Activated effector memory CD4-positive, alpha-beta T cell treated with anti-CD3 and anti-CD28 coated beads, Interleukin-2, amount 50 U/mL, for 16 hours (primary cell): Measurements from ENCODE around the gene KREMEN1.
"Not testable (repeated sequence)": the region's sequence is repeated elsewhere in the genome, so short reads cannot be mapped to it uniquely, and the experiment has no call there.

Experiments used
- DNase-seq: peaks from one replicate; pipeline ENCODE4 v3.0.0-alpha.2; 2020

The KREMEN1 gene

DNA sequence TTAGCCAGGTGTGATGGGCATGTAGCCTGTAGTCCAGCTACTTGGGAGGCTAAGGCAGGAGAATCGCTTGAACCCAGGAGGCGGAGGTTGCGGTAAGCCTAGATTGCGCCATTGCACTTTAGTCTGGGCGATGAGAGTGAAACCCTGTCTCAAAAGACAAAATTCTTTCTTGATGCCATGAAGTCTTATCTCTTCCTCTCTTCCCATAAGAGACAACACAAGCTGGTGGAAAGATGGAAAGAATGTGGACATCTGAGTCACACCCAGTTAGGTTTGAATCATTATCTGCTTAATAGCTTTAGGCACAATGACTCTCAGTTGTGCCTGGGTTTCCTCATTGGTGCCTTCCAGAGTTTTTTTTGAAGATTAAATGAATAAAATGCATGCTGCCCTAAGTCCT lies 35.3 kb downstream of the KREMEN1 start:
- DNase-seq: no peak

DNA sequence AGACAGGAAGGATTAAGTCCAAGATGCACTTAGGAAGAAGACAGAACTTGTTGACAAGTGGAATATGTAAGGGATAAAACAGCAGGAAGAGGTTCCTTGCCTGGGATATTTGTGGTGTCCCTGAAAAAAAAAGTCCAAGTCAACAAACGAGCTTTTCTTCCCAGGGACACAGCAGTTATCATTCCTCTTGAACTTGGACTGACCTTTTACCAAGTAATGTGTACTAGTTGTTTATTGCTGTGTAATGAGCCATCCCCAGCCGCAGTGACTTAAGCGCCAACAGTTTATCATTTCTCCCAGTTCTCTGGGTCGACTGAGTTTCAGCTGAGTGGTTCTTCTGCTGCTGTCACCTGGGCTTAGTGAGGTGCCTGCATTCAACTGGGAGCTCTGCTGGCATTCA lies 37.0 kb downstream of the KREMEN1 start:
- no peak for DNase-seq

DNA sequence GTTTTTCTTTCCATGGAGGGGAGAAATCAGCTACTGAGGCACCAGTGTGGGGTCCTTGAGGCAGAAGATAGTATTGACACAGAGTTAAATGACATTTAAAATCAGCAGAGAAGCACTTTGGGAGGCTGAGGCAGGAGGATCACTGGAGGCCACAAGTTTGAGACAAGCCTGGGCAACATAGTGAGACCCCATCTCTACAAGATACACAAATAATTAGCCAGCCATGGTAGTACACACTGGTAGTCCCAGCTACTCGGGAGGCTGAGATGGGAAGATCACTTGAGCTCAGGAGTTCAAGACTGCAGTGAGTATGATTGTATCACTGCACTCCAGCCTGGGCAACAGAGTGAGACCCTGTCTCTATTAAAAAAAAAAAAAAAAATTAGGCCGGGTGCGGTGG lies 38.1 kb downstream of the KREMEN1 start:
- DNase-seq: no peak

DNA sequence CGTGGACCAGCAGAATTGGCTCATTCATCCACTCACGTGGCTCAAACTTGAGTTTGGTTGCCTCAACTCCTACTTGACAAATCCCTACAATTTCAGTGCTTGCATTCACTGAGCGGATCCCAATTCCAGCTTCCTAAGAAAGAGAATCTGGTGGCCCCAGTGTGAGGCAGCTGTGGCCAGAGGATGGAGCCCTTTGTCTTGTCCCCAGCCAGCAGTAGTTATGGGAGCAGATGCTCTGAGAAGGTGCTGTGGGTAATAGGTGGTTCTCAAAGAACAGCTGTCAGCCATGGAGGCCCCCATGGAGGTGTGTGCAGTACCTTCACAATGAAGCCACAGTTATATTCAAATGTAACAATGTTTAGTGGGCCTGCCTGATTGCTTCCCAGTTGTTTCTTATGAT lies 39.3 kb downstream of the KREMEN1 start:
- no peak for DNase-seq

DNA sequence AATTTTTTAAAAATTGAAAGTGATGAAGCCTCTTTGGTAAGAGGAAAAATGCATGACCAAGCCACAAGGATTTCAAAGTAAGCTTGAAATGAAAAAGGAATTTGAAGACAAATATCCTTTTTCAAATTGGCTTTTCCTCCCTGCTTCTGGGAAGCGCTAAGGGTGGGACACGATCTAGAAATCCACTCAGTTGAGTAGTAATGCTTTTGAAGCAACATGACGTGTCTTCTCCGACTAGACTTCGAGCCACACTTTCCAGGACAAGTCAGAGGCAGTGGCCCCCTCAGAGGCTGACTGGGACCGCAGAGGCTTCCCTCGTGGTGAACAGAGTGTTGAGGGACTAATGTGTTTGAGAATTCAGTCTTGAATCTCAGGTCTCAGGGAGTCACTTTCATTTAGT lies 39.8 kb downstream of the KREMEN1 start:
- no peak for DNase-seq

DNA sequence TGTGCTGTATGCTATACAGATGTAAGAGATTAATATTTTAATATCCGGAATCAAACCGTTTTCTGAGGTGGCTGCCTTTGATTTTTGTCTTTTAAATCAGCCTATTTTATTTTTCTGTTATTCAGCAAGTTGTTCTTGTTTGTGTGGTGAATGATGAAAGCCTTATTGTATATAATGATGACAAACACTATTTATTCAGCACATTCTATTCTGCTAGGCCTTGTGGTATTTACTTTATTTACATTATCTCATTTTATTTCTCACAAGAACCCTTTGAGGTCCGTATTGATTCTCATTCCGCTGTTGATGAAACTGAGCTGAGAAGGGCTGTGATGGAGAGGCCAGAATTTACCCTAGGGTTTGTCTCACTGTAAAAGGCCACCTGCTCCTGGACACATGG lies 40.5 kb downstream of the KREMEN1 start:
- DNase-seq: no peak

DNA sequence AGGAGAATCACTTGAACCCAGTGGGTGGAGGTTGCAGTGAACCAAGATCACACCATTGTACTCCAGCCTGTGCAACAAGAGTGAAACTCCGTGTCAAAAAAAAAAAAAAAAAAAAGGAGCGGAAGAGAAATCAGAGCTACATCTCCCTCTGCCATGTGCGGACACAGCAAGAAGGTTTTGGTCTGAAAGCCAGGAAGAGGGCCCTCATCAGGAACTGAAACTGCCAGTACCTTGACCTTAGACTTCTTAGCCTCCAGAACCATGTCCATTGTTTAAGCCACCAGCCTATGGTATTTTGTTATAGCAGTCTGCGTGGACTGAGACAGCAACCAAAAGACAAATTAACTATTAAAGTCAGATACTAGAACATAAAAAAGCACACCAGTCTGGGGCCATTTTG lies 41.6 kb downstream of the KREMEN1 start:
- no peak for DNase-seq

DNA sequence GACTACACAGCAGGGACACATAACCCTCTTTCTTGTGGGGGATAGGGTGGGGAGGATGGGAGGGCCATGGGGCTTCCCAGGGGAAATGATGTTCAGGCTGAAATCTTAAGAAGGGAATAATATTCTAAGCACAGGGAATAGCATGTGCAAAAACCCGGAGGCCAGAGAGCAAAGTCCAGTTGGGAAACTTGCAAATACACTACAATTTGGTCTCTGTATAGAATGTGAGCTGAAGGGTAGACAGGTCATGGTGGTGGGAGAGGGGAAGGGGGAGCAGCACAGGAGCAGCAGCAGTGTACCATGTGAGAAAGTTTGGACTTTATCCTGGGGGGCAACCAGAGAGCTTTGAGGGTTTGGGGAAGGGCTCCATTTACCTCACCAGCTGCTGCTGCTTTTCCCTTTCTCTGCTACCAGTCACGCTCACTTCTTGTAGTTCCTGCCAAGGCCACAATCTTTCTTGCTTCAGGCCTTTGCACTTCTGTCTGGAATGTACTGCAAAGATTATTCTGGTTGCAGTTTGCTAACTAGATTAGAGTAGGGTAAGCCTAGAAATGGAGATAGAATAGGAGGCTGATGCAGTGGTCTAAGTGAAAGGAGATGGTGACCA lies 43.0 kb downstream of the KREMEN1 start:
- DNase-seq: no peak

DNA sequence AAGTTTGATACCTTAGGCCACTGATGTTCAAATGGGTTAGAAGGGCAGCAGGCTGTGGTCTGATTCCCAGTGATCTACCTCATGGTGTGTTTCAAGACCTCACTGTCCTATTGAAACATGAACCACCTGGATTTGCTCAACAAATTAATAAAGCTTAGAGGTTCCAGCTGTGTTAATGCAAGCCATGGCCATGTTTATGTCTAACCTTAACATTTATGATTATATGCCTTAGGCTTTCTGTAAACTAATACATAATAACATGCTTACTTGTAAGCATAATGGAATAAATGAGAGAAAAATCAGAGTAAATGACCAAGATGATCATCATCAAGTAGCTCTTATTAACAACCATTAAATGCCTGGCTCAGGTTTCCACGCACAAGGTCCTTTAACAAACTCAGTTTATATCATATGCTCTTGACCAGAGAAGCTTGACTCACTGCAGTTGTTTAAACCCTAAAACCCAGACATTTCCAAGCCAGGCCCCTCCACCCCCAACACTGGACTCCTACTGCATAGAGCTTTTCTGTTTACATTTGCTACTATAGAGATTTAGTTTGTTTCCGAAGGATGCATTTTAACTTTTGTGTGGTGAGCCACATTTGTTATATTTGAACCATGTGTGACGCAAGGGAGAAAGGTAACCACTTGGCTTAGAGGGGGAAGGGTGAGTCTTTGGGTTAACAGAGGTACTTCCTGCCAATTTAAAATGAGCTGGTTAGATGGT lies 43.7 kb downstream of the KREMEN1 start:
- no peak for DNase-seq

DNA sequence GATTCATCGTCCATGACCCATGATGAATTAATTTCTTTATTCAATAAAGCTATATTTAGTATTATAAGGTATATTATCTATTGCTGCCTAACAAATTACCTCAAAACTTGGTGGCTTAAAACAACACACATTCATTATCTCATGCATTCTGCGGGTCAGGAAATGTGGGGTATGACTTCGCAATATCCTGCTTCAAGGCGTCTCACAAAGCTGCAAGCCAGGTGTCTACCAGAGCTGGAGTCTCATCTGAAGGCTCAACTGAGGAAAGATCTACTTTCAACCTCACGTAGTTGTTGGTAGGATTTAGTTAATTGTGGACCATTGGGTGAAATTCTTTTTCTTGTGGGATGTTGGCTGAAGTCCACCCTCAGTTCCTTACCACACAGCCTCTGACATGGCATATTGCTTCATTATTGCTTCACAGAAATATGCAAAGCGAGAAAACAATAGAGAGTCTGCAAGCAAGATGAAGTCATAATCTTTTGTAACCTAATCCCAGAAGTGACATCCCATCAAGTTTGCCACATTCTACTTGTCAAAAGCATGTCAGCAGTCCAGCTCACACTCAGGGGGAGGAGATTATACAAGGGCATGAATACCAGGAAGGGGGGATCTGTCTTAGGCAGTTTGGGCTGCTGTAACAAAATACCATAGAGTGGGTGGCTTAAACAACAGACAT lies 45.1 kb downstream of the KREMEN1 start:
- DNase-seq: no peak

DNA sequence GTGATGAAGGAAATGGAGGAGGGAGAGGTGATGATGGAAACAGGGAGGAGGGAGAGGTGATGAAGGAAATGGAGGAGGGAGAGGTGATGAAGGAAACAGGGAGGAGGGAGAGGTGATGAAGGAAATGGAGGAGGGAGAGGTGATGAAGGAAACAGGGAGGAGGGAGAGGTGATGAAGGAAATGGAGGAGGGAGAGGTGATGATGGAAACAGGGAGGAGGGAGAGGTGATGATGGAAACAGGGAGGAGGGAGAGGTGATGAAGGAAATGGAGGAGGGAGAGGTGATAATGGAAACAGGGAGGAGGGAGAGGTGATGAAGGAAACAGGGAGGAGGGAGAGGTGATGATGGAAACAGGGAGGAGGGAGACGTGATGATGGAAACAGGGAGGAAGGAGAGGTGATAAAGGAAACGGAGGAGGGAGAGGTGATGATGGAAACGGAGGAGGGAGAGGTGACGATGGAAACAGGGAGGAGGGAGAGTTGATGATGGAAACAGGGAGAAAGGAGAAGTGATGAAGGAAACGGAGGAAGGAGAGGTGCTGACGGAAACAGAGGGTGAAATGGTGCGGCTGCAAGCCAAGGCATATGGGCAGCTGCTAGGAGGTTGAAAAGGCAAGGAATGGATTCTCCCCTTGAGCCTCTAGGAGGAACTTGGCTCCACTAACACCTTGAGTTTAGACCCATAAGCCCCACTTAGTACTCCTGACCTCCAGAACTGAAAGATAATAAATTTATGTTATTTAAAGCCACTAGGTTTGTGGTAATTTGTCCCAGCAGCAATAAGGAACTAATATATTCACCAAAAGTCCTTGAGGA lies 47.5 kb downstream of the KREMEN1 start:
- DNase-seq: not testable (repeated sequence)

DNA sequence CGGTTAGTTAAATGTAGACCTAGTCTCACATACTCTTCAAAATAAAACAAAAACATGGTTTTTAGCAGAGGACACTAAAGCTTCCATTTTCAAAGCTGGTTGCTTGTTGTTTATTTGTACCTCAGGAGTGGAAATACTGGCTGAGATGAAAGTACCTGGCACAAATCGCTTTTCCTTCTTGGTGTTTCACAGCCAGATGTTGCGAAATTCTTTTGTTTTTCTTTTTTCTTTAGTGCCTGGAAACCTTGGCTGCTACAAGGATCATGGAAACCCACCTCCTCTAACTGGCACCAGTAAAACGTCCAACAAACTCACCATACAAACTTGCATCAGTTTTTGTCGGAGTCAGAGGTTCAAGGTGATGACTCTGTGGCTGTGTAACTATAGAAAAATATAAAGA lies 48.3 kb downstream of the KREMEN1 start:
- DNase-seq: no peak

DNA sequence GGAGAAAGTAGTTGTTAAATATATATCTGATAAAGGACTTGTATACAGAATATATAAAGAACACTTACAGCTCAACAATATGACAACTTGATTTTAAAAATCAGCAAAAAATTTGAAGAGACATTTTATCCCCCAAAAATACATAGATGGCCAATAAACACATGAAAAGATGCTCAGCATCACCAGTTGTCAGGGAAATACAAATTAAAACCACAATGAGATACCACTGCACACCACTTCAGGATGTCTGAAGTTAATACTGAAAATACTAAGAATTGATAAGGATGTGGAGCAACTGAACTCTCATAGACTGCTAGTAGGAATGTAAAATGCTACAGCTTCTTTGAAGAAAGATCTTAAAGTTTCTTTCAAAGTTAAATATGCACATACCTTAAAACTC lies 49.2 kb downstream of the KREMEN1 start:
- no peak for DNase-seq

DNA sequence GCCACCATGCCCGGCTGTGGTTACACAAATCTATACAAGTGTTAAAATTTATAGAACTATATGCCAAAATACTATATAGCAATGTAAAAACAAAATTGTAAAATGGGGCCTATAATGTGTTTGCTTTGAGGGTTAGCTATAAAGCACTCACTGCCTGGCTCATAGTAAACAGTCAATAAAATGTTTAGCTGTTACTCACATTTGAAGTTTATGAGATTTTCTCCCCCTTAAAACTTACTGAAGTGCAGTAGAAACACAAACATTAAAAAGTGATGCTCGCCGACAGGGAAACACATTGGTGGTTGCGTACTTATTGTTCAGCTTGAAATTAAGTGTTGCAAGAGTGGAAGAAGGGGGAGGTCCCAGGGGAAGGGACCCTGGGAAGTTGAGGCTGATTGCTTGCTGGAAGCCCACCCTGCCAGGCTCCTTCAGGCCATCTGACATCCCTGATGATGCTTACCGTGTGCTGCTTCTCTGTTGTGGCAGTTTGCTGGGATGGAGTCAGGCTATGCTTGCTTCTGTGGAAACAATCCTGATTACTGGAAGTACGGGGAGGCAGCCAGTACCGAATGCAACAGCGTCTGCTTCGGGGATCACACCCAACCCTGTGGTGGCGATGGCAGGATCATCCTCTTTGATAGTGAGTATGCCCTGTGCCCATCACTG lies 52.1 kb downstream of the KREMEN1 start:
- DNase-seq: no peak

DNA sequence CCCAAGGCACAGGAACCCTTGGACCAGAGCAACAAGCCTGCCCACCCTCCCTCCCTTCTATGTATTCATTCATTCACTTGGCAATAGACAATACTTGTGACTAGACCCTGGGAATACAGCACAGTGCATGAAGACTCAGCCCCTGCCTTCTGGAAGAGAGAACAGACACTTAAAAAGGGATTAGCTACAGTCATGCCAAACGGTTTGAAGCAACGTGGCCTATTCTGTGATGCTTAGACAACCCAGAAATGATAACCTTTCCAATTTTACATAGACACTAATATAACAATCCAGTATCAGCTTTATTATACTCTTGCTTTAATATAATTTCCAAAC lies 52.6 kb downstream of the KREMEN1 start:
- DNase-seq: no peak

DNA sequence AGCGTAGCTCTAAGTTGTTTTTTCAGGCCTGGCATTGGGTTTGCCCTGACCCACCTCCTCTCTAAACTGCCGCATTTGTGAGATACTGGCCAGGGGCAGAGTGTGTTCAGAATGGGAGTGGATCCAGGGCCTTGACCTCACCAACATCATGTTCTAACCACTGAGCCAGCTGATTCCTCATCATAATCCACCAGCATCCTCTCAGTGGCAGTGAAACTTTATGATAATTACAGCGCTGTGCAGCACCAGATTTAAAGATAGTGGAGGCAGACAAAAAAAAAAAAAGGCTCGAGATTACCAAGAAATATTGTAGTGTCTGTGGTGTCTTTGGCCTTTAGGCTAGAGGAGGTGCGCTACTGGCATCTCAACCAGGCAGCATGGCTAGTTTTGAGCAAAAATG lies 53.0 kb downstream of the KREMEN1 start:
- DNase-seq: no peak

DNA sequence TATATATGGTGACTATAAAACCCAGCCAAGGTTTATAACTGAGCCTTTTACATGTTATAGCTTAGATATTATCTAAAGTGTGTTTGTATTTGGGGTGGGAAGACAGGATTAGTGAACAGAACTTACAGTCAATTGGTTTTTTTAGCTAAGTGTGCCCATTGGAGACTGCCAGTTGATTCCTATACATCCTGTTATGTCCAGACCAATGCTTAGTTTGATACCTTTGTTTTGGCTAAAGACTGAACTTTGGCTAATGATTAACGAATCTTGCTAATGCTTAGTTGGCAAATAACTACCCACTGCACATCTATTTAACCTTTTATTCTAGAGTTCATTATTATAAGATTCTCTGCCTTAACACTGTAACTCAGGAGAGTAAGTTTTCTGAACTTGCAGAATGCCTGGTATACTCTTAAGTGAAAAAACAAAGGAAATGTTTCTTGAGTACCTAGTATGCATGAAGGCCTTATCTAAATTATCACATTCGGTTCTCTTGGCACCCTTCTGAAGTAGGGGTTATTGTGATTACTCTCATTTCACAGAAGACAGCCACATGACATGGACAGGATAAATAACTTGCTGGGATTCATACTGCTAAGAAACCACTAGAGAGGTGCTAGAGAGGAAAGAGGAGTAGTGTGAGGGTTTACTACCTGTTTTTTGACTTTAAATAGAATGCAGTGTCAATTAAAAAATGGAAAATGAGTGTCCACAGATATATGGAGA lies 54.0 kb downstream of the KREMEN1 start:
- no peak for DNase-seq

DNA sequence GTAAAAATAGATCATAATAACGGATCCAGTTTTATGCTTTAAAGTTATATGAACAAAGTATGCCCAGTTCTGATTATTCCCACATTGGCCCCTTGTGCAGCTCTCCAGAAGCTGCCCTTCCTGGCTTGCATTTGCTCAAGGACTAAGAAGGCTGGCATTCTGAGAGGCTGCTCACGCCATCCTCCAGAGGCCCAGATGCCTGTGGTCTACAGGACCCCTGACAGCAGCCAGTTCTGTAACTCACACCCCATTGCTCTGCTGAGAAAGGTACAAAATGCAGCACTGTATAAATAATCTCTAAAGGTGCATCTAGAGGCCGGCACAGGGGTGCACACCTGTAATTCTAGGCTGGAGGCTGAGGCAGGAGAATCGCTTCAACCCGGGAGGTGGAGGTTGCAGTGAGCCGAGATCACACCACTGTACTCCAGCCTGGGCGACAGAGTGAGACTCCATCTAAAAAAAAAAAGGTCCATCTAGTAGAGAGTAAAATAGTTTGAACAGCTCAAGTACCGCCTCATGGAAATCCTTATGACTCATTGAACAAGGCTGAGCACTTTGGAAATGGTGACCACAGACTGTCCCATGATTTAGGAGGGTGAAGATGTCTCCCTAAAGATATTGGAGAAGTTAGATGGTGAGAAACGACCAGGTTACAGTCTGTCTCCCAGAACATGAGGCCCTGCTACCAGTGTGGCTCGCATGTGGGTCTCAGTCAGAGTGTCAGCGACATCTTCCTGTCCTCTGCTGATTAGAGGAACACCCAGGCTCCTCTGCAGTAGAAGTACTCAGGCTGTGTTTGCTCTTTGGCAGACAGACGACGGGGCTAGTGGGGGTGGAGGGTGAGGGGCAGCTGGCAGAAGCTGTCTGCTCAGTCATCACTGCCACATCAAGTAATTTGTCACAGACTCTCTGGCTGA lies 56.3 kb downstream of the KREMEN1 start:
- no peak for DNase-seq

DNA sequence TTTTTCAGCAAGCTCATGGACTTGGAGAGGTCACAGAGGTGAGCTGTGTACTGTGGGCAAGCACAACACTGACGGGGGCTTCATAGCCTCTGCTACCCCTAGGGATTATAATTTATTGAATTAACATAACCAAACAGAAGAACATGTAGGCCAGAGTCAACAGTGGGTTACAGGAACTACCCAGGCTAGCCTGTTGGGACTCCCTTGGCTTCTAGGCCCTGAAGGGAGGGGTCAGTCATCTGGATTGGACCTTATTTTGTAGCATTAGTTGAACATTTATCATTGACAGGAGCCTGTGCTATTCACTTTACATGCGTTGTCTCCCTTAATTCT lies 56.9 kb downstream of the KREMEN1 start:
- no peak for DNase-seq

DNA sequence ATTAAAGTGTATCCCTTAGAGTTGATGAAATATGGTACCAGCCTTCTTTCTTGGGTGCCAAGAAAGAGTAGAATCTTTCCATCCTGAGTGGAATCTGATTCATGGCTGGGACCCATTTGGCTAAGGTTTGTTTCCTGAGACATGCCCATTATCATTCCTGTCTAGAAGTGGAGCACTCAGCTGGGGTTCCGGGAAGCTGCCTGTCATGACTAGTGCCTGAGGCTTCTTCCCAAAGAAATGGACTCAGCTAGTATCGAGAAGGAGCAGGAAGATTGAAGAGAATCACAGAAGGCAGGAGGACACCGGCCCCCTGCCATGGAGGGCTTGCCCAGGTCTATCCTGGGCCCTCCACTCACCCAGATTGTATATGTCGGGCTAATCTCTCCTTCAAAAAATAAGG lies 57.6 kb downstream of the KREMEN1 start:
- no peak for DNase-seq

DNA sequence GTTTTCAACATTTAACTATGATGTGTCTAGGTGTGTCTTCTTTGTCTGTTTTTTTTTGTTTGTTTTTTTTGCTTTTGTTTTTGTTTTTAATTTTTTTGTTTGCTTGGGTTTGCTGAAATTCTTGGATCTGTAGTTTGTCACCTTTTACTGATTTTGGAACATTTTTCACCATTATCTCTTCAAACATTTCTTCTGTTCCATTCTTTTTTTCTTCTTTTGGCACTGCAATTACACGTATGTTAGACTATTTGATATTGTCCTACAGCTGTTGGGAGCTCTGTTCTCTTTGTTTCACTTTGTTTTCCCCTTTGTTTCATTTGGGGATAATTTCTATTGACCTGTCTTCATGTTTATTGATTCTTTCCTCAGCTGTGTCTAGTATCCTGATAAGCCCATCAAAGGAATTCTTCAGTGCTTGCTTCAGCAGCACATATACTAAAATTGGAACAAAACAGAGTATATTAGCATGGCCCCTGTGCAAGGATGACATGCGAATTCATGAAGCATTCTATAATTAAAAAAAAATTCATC lies 60.8 kb downstream of the KREMEN1 start:
- DNase-seq: no peak
